GM12875 (cell line): ENCODE measurements around the gene AP2A2.

Source experiments
- H3K4me3 ChIP-seq: one replicate; pipeline ENCODE4 v1.5.1; 2011; ENCODE audit warnings: low read depth, low read length, control low read depth
- TF ChIP-seq, protein P1 (sequence below): IDR thresholded peaks from 2 replicates; pipeline ENCODE4 v1.5.1; 2011; ENCODE audit warnings: low read depth, mild to moderate bottlenecking, control low read depth, inconsistent platforms, low read length, moderate library complexity, borderline replicate concordance; ENCODE audit not compliant: insufficient read depth

AP2A2 gene

DNA sequence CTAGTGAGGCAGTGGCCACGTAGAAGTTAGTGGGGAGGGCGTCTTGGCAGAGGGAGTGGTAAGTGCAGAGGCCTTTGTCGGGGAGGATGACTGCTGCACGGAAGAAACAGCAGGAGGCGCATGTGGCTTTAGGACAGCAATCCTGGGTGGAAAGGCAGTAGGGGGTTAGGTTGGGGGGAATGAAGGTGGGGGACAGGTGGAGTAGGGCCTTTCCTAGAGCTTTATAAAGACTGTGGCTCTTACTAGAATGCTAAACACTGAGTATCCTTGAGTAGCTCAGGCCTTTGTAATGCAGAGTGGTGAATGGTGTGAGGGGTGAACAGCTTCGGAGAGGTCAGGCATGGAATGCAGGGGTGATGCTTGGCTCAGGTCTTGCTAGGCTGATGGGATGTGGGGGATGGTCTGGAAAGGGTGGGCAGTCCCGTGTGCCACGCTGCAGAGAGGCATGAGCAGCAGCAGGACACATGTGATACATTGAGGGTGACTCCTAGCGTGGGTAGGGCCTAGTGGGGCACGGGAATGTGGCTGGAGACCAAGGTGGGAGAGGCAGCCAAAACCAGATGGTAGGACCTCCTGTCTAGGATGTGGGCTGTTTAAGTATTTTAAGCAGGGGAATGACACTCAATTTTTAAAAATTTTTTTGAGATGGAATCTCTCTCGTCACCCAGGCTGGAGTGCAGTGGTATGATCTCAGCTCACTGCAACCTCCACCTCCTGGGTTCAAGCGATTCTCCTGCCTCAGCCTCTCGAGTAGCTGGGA lies 19.2 kb downstream of the AP2A2 start:
- TF ChIP-seq, protein P1, sequence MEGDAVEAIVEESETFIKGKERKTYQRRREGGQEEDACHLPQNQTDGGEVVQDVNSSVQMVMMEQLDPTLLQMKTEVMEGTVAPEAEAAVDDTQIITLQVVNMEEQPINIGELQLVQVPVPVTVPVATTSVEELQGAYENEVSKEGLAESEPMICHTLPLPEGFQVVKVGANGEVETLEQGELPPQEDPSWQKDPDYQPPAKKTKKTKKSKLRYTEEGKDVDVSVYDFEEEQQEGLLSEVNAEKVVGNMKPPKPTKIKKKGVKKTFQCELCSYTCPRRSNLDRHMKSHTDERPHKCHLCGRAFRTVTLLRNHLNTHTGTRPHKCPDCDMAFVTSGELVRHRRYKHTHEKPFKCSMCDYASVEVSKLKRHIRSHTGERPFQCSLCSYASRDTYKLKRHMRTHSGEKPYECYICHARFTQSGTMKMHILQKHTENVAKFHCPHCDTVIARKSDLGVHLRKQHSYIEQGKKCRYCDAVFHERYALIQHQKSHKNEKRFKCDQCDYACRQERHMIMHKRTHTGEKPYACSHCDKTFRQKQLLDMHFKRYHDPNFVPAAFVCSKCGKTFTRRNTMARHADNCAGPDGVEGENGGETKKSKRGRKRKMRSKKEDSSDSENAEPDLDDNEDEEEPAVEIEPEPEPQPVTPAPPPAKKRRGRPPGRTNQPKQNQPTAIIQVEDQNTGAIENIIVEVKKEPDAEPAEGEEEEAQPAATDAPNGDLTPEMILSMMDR, result no peak
- no peak overlapping the region for H3K4me3 ChIP-seq

DNA sequence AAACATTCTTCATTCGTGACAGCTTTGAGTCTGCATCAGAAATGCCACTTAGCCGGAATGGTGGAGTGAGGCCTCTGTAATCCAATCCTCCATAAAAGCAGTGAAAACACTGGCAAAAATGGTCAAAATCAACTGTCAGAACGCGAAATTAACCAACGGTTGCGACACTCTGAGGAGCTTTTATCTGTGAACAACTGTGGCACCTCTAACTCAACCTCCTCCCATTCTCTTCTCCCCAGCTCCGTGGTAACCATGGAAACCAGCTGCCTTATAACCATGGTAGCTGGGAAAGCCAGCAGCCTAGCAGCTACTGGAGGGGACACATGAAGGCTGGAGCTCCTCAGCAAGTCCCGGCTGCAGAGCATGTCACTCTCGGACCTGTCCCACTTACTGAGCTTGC lies 20.3 kb downstream of the AP2A2 start:
- TF ChIP-seq, protein P1, result no peak
- no peak overlapping the region for H3K4me3 ChIP-seq

DNA sequence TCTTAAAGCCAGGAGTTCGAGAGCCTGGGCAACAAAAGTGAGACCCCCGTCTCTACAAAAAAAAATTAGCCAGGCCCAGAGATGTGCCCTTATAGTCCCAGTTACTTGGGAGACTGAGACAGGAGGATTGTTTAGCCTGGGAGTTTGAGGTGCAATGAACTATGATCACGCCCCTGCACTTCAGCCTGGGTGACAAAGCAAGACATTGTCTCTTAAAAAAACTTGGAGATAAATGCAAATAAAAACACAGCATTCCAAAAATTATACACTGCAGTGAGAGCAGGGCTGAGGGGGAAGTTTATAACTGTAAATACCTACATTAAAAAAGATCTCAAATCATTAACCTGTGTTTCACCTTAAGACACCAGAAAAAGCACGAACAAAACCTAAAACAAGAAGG lies 22.1 kb downstream of the AP2A2 start:
- TF ChIP-seq, protein P1, result no peak
- no peak overlapping the region for H3K4me3 ChIP-seq

DNA sequence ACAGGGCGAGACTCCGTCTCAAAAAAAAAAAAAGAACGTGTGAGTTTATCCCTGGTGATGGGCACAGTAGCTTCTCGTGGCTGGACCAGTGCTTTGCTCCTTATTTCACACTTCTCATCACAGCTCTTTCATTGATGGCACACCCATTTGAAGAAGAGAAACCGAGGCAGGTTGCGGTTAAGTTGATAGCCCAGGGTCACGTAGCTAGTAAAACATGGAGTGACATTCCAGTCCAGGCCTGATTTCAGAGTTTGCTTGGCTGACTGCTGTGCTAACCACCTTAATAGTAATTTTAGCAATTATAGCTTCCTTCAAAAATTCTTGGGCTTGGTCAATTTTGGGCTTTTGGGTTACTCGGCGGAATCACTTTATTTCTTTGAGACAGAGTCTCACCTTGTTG lies 25.8 kb downstream of the AP2A2 start:
- H3K4me3 ChIP-seq, result no peak overlapping the region
- TF ChIP-seq, protein P1, result no peak

DNA sequence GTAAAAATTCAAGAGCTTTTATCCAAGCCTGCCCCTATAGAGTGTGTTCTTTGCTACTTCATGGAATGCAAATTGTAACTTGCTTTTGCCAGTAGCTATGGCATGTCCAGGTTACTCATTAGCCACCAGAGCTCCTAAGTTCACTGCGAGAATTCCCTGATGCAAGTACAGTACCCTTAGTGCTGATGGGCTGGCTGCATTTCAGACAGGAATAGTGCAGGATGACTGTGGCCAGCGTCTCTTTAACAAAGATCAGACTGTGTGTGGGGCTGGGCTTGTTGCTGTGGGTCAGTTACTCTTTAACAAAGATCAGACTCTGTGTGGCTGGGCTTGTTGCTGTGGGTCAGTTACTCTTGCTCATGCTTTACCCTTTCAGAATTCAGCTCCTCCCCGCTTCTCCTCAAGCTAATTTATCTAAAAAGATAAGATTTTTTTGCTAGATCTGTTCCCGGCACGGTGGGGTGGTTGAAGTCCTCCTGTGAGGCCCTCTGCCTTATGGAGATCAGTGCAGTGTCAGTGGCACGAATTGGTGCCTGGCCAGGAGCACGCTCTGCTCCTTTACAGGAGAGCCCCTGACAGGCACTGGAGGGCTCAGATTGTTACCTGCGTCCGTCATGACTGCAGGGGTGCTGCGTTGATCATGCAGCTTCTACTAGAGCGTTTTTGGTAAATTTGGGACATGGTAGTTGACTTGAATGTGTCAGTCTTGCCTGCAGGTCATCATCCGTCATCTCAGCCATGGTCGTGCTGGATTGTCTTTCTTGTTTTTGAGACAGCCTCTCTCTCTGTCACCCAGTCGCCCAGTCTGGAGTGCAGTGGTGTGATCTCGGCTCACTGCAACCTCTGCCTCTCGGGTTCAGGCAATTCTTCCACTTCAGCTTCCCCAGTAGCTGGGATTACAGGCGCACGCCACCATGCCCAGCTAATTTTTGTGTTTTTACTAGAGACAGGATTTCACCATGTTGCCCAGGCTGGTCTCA lies 27.0 kb downstream of the AP2A2 start:
- no peak overlapping the region for H3K4me3 ChIP-seq
- TF ChIP-seq, protein P1, result no peak

DNA sequence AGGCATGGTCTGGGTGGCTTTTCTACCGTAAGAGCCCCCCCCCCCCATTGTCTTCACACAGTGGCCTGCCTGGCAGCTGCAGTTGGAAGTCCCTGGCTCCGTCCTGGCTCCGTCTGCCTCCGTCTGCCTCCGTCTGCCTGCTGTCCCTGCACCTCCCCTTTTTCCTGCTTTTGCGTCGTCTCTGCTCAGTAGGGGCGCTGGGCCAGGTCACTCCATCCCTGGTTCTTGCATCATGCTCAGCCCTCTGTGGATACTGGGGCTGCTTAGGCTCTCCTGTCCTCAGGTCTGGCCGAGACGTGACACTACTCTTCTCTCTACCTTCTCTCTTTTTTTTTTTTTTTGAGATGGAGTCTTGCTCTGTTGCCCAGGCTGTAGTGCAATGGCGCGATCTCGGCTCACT lies 27.8 kb downstream of the AP2A2 start:
- H3K4me3 ChIP-seq, result no peak overlapping the region
- TF ChIP-seq, protein P1, result no peak
